ENCODE data around the gene LRRC72.
"Not testable (repeated sequence)": the region's sequence is repeated elsewhere in the genome, so short reads cannot be mapped to it uniquely, and the experiment has no call there.

Gene LRRC72

GRCh38 chr7:16498122-16498521 is 28.5 kb upstream of the LRRC72 start:
- no peak overlapping the region for H3K4me3 ChIP-seq (ENCODE audit: low read length)
- no peak for TF ChIP-seq EZH2phosphoT487 (IDR thresholded peaks at IDR 0.05; ENCODE audit: borderline replicate concordance, low read length)
- TF ChIP-seq, protein P1, sequence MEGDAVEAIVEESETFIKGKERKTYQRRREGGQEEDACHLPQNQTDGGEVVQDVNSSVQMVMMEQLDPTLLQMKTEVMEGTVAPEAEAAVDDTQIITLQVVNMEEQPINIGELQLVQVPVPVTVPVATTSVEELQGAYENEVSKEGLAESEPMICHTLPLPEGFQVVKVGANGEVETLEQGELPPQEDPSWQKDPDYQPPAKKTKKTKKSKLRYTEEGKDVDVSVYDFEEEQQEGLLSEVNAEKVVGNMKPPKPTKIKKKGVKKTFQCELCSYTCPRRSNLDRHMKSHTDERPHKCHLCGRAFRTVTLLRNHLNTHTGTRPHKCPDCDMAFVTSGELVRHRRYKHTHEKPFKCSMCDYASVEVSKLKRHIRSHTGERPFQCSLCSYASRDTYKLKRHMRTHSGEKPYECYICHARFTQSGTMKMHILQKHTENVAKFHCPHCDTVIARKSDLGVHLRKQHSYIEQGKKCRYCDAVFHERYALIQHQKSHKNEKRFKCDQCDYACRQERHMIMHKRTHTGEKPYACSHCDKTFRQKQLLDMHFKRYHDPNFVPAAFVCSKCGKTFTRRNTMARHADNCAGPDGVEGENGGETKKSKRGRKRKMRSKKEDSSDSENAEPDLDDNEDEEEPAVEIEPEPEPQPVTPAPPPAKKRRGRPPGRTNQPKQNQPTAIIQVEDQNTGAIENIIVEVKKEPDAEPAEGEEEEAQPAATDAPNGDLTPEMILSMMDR (IDR thresholded peaks at IDR 0.05; ENCODE audit: low read depth, low read length, poor library complexity, severe bottlenecking), result no peak
- H3K4me2 ChIP-seq (ENCODE audit: low read length), result no peak overlapping the region
- no peaks in the 10 kb centered on the region for H3K9me3 ChIP-seq (ENCODE audit: control insufficient read depth, insufficient read depth, low read length)
- no peaks in the 10 kb centered on the region for H3K79me2 ChIP-seq (ENCODE audit: control insufficient read depth, low read length)
- no peaks in the 10 kb centered on the region for H3F3A ChIP-seq (ENCODE audit: control insufficient read depth, insufficient read depth)
- no peak overlapping the region for H3K27ac ChIP-seq (ENCODE audit: low read depth, low read length)
- no peaks in the 10 kb centered on the region for H3K27me3 ChIP-seq (ENCODE audit: control insufficient read depth, low read length)
- H4K20me1 ChIP-seq (ENCODE audit: control insufficient read depth, insufficient read depth, low read depth, low read length), result no peaks in the 10 kb centered on the region
- no peaks in the 10 kb centered on the region for H3K36me3 ChIP-seq (ENCODE audit: control insufficient read depth, low read length)
- no peaks in the 10 kb centered on the region for H3K9me2 ChIP-seq (replicated peaks; ENCODE audit: control insufficient read depth, low read length)
- no peaks in the 10 kb centered on the region for H3K4me1 ChIP-seq (ENCODE audit: control insufficient read depth, low read length)

DNA sequence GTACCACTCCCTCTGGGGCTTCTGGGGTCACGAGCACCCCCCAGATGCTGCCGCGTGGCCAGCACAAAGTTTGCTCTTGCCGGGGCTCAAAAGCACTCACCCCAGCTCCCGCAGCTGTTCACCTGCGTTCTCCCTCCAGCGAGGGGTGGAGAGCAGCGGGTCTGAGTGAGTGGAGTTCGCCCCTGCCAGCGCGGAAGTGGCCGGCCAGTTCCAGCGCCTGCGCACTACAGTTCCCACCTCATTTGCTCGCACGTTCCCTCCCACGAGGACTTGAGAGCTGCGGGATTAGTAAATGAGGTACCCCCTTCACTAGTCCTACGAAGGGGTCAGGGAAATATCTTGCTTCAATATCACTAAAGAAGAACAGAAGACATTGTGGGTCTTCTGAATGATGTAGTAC is 24.3 kb upstream of the LRRC72 start:
- Histone ChIP-seq H3K9me2 (replicated peaks; ENCODE audit: control insufficient read depth, low read length) (no peaks in the 10 kb centered on the region), H3K27ac (ENCODE audit: low read depth, low read length) (no peak overlapping the region), H3F3A (ENCODE audit: control insufficient read depth, insufficient read depth) (no peaks in the 10 kb centered on the region), H3K4me2 (ENCODE audit: low read length) (no peak overlapping the region), H3K36me3 (ENCODE audit: control insufficient read depth, low read length) (no peaks in the 10 kb centered on the region), H4K20me1 (ENCODE audit: control insufficient read depth, insufficient read depth, low read depth, low read length) (no peaks in the 10 kb centered on the region), H3K79me2 (ENCODE audit: control insufficient read depth, low read length) (no peaks in the 10 kb centered on the region), H3K4me1 (ENCODE audit: control insufficient read depth, low read length) (no peaks in the 10 kb centered on the region), H3K4me3 (ENCODE audit: low read length) (no peak overlapping the region), H3K9me3 (ENCODE audit: control insufficient read depth, insufficient read depth, low read length) (no peaks in the 10 kb centered on the region), H3K27me3 (ENCODE audit: control insufficient read depth, low read length) (no peaks in the 10 kb centered on the region)
- TF ChIP-seq EZH2phosphoT487 (IDR thresholded peaks at IDR 0.05; ENCODE audit: borderline replicate concordance, low read length), result no peak
- TF ChIP-seq, protein P1 (IDR thresholded peaks at IDR 0.05; ENCODE audit: low read depth, low read length, poor library complexity, severe bottlenecking), result no peak

- H3K27me3 ChIP-seq (ENCODE audit: control insufficient read depth, low read length), result no peaks in the 10 kb centered on the region
- H3K9me2 ChIP-seq (replicated peaks; ENCODE audit: control insufficient read depth, low read length), result no peaks in the 10 kb centered on the region
- no peaks in the 10 kb centered on the region for H3K36me3 ChIP-seq (ENCODE audit: control insufficient read depth, low read length)
- H3K4me1 ChIP-seq (ENCODE audit: control insufficient read depth, low read length), result no peaks in the 10 kb centered on the region
- no peaks in the 10 kb centered on the region for H3K9me3 ChIP-seq (ENCODE audit: control insufficient read depth, insufficient read depth, low read length)
- no peak for TF ChIP-seq EZH2phosphoT487 (IDR thresholded peaks at IDR 0.05; ENCODE audit: borderline replicate concordance, low read length)
- TF ChIP-seq, protein P1 (IDR thresholded peaks at IDR 0.05; ENCODE audit: low read depth, low read length, poor library complexity, severe bottlenecking), result no peak
- no peaks in the 10 kb centered on the region for H3F3A ChIP-seq (ENCODE audit: control insufficient read depth, insufficient read depth)
- H3K4me2 ChIP-seq (ENCODE audit: low read length), result no peak overlapping the region
- no peak overlapping the region for H3K4me3 ChIP-seq (ENCODE audit: low read length)
- no peak overlapping the region for H3K27ac ChIP-seq (ENCODE audit: low read depth, low read length)
- H4K20me1 ChIP-seq (ENCODE audit: control insufficient read depth, insufficient read depth, low read depth, low read length), result no peaks in the 10 kb centered on the region
- no peaks in the 10 kb centered on the region for H3K79me2 ChIP-seq (ENCODE audit: control insufficient read depth, low read length)
Observed at GRCh38 chr7:16504019-16504418, 22.6 kb upstream of the LRRC72 start.

GRCh38 chr7:16506422-16506821 is 20.2 kb upstream of the LRRC72 start:
- not testable (repeated sequence) for H3K27me3 ChIP-seq (ENCODE audit: control insufficient read depth, low read length)

More at GRCh38 chr7:16506422-16506821, 20.2 kb upstream of the LRRC72 start:
- not testable (repeated sequence) for H3K79me2 ChIP-seq (ENCODE audit: control insufficient read depth, low read length); H3K36me3 ChIP-seq (ENCODE audit: control insufficient read depth, low read length); H4K20me1 ChIP-seq (ENCODE audit: control insufficient read depth, insufficient read depth, low read depth, low read length); H3K9me3 ChIP-seq (ENCODE audit: control insufficient read depth, insufficient read depth, low read length); H3K9me2 ChIP-seq (replicated peaks; ENCODE audit: control insufficient read depth, low read length); H3K4me1 ChIP-seq (ENCODE audit: control insufficient read depth, low read length); H3K27ac ChIP-seq (ENCODE audit: low read depth, low read length); H3F3A ChIP-seq (ENCODE audit: control insufficient read depth, insufficient read depth); H3K4me3 ChIP-seq (ENCODE audit: low read length); H3K4me2 ChIP-seq (ENCODE audit: low read length)

Measured in DOHH2 (cell line).